ENCODE results near the gene CARD11.
"Not testable (repeated sequence)": the region's sequence is repeated elsewhere in the genome, so short reads cannot be mapped to it uniquely, and the experiment has no call there.

Gene CARD11

DNA sequence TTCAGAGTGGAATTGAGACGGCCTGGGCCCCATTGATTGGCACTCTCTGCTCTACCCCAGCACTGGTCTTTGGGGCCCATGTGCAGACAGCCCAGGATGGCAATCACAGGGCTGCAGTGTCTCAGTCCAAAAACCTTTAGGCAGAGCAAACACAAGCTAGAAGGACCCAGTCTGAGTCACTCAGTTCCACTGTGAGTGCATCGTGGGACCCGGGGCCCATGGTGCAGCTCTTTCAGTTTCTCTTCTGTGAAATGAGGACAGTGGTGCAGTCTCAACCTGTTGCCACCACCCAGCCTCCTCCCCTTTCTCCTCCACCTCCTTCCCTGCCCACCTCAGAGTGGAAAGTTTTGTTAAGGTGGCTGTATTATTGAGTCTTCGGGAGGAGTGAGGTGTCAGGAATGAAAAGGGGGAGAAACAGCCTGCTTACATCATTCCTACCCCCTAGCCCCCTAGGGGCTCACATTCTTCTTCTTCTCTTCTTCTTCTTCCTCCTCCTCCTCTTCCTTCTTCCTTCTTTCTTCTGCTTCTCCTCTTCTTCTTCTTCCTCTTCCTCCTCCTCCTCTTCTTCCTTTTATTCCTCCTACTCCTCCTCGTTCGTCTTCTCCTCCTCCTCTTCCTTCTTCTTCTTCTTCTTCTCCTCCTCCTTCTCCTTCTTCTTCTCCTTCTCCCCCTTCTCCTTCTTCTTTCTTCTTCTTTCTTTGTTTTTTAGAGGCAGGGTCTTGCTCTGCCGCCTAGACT is 19.5 kb upstream of the CARD11 start:
- DNase-seq, result no peak

DNA sequence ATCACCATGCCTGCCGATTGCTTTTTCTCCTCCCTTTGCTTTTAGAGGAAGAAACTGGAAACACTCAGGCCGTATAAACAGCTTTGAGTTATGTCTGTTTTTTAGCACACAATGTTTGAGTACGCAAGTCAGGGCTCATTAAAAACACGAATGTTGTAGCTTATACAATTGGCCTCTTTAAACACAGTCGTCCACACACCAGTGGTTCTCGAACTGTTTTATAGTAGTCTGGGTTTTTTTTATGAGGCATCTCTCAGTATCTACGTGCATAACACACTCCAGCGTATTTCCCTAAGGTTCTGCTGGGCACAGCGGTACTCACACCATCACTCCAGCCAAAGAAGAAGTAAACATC is 13.4 kb upstream of the CARD11 start:
- DNase-seq, result no peak

DNA sequence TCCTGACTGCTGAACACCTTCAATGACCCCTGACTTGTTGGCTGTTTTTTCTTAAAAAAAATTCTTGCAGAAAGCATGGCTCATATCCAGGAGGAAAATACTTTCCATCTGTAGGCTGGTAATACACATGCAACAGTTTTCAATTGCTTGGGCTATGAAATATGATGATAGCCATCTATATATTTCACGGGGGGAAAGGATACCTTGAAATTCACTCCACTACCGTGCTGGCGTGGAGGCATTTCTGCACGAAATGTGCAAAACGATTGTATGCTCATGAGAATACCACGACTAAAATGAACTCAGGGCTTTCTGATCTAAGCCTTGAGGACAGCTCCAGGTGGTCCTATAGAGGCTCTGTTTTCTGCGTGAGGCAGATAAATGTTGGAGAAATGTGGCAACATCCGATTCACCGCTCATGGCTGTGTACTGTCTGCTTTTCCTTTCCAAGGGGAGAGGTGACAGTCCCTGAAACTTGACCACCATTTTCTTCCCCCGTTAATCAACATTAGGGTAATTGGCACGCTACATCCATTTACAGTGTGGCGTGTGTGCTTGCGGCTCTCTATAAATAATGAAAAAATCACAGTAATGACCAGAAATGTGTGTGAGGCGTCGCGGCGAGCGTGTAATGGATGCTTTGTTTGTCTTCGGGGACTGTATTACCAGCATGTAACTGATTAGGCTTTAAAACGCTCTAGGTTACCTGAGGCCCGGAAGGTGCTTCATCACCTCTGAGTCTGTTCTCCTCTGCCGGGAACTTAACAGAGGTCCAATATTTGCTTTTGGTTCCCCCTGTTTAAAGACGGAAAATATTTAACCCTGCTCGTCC is 12.8 kb upstream of the CARD11 start:
- no peak for DNase-seq

DNA sequence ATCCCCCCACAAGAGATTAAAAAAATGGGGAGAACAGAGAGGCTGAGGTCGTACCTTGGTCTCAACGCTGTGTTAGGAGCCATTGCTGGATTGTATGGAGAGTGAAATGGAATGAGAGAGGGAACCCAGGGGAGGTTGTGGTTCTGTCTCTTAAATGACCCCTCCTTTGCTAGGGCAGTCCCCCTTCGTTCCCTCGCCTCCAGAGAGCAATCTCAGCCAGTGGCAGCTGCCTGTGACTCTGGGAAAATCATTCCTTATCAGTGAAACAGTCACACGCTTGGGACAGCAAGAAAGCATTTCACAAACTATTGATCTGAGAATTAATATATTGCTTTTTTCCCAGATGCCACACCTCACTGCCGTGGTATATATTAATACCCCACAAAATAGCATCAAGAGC is 12.0 kb upstream of the CARD11 start:
- no peak for DNase-seq

DNA sequence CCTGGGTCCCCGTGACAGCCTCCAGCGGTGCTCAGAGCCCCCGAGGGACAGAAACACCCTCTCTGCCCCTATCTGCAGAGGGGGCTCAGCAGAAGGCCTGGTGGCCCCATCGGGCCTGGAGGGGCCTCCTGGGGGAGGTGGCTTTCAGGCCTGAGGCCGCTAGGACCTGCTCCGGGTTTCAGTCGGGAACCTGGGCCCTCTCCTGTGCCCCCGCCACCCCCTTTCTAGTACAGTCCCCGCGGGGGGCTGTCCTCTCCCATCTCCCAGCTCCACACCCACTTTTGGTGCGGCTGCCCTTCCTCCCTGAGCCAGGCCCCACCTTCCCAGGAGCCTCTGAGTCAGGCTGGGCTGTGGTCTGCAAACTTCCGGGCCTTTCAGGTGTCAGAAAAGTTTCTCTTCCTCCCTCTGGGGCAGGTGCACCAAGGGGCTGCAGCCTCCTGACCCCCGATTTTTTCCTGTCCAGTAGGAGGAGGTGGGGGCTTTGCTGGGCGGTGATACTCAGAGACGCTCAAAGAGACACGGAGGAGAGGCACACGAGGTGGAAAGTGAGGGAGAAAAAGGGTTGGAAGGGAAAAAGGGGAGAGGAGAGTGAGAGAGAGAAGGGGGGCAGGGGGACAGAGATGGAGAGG is 692 bp downstream of the CARD11 start:
- DNase-seq, result no peak

DNA sequence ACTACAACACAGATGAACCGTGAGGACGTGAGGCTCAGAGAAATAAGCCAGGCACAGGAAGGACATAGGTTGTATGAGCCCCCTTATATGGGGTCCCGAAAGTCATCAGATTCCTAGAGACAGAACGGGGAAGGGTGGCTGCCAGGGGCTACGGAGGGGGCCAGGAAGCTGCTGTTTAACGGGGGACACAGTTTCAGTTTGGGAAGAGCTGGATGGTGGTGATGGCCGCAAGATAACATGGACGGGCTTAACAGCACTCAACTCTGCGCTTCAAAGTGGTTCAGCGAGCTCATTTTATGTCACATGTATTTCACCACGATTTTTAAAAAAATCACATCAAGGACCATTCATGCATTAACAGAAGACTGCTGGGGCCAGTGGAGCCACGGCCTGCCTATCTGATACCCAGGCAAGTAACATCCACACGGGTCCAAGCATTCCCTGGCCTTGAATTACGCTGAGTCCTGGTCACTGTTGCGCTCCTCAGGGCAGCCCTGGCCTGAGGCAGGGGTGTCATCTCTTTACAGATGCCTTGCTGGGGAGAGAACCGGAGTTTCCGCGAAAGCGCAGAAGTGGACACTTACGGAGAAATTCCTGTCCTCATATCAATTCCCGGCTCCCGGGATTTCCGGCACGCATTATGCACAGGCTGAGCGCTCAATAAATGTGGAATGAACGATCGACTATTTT is 1.5 kb downstream of the CARD11 start:
- no peak for DNase-seq

DNA sequence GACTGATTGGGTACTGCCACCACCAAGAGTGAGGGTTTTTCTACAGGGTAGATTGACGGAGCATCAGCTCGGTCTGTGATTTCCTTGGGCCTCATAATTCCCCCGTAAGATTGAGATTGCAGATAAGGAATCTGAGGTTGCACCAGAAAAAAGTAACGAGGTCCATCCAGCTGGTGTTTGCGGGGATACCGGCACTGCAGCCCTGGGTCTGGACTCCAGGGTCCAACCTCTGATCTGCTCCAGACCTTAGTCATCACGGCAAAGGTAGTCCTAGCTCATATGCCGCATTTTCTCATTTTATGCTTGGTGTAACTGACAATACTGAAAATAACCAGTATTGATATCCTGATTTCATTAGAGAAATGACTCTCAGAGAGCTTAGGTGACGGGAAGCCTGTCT is 3.9 kb downstream of the CARD11 start:
- no peak for DNase-seq

DNA sequence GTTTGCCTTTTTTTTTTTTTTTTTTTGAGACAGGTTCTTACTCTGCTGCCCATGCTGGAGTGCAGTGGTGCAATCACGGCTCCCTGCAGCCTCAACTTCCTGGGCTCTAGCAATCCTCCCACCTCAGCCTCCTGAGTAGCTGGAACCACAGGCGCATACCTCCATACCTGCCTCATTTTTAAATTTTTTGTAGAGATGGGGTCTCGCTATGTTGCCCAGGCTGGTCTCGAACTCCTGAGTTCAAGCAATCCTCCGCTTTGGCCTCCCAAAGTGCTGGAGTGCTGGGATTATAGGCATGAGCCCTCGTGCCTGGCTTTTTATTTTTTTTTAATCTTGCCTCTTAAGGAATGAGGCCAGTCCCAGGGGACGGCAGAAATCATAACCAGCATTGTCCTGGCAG is 5.7 kb downstream of the CARD11 start:
- not testable (repeated sequence) for DNase-seq

DNA sequence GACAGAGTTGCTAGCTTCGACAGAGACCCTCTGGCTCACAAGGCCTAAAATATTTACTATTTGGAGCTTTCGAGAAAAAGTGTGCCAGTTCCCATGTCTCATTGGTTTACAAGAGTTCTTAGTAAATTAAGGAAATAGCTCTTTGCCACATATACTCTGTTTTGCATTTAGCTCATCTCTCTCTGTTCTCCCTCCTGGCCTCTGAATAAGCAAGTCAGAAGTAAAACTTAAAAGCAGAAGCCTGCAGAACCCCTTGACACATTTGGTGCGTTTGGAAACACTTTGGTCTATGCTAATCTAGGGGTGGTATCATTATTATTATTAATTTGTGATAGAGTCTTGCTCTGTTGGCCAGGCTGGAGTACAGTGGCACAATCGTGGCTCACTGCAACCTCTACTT is 6.4 kb downstream of the CARD11 start:
- DNase-seq, result no peak

DNA sequence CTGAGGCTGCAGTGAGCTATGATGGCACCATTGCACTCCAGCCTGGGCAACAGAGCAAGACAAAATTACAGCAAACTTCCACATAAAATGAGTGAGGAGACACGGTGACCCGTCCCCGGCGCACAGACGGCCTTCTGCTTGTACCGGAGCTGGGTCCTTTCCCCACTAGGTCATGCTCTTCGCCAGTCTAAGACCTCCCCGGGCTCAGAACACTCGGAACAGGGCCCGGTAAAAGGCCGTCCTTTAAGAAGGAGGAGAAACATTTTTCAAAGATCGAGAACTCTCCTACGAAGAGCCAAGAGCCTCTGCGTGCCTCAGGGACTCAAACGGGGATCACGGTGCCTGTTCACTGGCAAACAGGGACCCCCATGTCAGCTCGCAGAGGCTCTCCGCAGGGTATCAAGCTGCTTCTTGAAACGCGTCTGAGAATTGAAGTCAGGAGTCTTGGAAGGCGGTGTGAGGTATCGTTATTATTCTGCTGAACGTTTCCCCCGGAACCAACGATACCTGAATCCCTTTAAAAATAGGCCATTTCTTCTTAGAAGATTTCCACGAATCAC is 9.0 kb downstream of the CARD11 start:
- no peak for DNase-seq

DNA sequence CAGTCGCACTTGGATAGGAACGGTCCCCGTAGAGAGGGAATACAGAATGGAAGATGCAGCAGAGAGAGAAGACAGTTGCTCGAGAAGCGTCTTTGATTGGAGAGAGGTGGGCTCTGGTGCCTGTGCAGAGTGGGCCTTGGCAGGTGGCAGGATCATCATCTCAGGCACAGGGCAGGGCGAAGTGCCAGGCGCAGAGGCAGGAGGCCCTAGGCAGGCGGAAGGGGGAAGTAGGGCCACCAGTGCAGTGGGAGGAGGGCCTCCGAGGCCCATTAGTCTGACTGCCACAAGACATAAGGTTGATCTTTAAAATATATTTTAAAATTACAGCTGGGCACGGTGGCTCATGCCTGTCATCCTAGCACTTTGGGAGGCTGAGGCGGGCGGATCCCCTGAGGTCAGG is 10.1 kb downstream of the CARD11 start:
- DNase-seq, result peak; percentile 38

DNA sequence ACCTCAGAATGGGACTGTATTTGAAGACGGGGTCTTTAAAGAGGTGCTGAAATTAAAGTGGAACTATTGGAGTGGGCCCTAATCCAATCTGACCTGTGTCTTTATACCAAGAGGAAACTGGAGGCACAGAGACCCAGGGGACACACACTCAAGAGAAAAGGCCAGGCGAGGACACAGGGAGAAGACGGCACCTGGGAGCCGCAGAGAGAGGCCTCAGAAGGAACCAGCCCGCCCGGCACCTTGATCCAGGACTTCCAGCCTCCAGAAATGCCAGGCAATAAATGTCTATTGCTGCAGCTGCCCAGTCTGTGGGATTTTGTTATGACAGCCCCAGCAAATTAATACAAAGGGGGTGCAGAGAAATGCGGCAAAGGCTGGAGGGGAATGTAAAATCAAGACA is 10.5 kb downstream of the CARD11 start:
- no peak for DNase-seq

DNA sequence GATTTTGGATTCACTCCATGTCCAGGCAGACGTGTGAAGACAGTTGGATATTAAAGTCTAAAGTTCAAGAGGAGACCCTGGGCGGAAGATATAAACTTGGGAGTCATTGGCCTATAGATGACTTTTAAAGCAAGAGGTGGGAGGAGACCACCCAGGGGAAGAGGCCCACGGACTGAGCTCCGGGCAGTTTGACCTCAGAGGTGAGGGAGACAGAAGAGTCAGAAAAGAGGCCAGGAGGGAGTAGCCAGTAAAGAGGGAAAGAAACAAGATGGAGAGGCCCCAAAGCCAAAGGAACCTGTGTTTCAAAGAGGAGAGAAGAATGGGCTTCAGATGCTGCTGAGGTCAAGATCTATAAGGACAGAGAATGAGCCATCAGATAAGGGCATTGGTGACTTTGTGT is 11.4 kb downstream of the CARD11 start:
- DNase-seq, result no peak

DNA sequence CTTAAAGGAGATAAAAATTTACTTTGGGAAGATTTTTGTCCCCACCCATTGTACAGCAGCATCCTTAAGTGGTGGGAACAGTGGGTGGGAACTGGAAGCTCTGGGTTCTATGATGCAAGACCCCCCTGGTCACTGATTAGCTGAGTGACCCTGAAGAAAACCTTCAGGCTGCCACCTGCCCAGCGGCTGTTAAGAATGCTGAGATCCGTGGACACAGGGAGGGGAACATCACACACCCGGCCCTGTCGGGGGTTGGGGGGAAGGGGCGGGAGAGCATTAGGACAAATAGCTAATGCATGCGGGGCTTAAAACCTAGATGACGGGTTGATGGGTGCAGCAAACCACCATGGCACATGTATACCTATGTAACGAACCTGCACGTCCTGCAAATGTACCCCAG is 14.5 kb downstream of the CARD11 start:
- DNase-seq, result no peak

DNA sequence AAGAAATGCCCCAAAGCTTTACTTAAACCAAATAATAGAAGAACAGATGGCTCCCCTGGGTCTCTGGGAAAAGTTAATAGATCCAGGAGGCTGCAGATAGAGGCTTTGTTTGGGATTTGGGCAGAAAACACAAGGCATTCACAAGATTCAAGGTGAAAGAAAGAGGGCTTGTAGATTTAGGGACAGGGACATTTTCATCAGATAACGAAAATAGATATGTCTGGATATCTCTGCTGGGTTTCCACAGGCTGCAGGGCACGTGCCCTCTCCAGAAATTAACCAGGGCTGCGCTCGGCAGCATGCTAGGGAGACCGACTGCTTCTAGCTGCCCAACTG is 14.9 kb downstream of the CARD11 start:
- peak; percentile 76 for DNase-seq

DNA sequence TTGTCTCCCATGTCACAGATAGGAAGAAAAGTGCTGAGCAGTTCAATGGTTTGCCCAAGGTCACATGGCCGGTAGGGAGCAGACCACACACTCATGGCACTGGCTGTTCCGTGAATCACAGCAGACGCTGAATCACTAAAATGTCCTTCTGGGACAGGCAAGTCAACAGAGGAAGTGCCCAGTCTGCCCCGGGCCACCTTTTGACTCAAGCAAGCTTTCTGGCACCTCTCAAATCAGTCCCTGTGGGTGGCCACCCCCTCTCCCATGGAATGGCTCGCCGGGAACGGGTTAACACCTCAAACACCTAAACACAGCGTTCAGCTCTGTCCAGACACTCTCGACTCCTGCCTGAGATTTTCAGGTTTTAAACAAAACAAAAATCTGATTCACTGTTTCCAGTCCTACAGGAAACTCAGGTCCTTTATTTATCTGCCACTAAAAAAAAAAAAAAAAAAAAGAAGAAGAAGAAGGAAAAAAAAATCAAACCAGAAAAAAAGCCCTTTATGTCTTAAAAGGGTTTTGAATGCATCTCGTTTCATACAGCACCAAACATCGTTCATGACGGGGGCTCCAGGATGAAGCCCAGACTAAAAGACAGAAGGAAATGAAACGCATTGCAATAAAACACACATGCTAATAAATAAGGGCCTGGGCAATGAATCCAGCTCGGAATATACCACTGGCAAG is 15.5 kb downstream of the CARD11 start:
- DNase-seq, result peak; percentile 22

DNA sequence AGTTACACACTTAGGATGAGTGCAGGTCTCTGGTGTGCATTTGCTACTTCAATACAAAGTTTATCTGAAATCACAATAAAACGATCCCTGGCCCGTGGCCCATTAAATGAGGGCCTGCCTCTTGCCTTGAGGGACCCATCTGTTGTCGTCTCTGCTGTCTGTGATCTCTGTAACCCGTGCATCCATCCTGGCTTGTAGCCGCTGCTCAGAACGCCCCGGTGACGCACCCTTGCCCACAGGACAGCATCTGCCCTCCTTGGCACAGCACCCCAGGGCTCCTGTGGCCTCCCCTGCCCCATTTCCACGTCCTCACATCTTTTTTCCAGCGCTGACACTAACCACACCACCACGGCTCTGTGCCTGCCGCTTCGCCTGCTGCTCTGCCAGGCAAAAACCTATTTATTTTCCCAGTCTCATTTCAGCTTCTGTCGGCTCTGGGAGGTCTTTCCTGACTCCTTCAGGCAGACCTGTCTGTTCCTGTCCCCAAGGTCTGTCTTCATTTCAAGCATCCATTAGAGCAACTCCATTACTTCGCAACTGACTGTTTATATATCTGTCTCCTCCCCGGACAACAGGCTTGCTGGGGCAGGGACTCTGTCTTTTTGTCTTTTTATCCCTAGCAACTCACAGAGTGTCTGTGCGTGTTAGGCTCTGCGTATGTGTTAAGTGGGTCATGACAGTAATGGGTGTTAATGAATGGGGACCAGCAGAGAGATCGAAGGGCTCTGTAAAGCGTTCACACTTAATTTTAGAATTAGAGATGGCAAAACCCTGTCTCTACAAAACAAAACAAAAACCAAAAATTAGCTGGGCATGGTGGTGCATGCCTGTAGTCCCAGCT is 16.4 kb downstream of the CARD11 start:
- peak; percentile 93 for DNase-seq

DNA sequence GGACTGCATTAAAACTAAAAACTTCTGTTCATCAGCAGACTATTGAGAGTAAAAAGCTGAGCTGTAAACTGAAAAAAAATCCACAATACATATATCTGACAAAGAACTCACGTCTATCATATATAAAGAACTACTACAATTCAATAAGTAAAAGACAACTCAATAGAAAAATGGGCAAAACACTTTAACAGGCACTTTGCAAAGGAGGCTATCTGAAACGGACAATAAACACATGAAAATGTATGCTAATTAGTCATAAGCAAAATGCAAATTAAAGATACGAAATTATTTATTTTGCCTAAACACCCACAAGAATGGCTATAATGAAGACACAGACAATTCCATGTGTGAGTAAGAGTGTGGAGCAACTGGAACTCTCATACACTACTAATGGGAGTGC is 18.1 kb downstream of the CARD11 start:
- no peak for DNase-seq

DNA sequence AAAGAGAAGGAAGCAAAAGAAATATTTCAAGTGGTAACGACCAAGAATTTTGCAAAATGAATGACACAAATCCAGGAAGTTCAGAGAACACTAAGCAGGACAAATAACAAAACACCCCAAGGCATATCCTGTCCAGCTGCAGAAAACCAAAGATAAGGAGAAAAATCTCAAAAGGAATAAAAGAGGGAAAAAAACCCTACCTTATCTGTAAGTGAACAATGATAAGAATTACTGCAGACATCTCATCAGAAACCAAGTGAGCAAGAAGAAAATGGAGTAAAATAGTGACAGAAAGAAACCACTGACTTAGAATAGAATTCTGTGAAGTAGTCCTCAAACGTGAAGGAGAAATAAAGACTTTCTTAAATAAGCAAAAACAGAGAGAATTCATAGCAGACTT is 21.8 kb downstream of the CARD11 start:
- DNase-seq, result no peak

DNA sequence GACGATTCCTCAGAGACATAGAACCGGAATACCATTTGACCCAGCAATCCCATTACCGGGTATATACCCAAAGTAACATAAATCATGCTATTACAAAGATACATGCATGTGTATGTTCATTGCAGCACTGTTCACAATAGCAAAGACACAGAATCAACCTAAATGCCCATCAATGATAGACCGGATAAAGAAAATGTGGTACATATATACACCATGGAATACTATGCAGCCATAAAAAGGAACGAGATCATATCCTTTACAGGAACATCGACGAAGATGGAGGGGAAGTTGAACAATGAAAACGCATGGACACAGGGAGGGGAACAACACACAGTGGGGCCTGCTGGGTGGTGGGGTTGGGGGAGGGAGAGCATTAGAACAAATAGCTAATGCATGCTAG is 22.4 kb downstream of the CARD11 start:
- DNase-seq, result not testable (repeated sequence)

DNA sequence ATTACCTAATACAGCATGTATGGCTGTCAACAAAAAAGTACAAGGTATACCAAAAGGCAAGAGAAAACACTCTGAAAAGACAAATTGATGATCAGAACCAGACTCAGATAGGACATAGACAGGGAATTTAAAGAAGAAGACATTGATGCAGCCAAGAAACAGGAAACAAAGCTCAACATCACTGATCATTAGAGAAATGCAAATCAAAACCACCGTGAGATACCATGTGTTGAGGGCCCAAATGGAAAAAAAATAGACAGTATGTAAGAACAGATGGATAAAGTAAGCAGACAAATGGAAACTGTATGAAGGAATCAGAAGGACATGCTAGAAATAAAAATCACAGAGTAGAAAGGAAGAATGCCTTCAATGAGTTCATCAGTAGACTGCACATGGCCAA is 23.3 kb downstream of the CARD11 start:
- no peak for DNase-seq

DNA sequence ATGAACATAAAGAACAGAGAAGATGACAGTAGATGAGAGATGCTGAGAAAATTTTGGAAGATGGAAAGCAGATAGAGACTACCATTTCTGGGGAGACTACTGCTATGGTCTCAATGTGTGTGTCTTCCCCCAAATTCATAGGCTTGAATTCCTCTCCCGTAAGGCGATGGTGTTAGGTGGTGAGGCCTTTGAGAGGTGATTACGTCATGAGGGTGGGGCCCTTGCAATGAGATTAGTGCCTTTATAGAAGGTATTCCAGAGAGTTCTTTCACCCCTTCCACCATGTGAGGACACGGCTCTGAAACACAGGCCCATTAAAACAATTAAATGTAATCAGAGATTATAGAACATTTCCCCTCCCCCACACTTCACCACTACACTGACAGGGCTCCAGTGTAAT is 23.9 kb downstream of the CARD11 start:
- DNase-seq, result no peak
